KBM-7 (cell line): ENCODE results near the gene TBC1D22A.

Source experiments
- DNase-seq: peaks from one replicate; pipeline ENCODE4 v3.0.0-alpha.2; 2015
- in situ Hi-C: fragments of 300-500 bp; cut with MboI; formaldehyde crosslinking; loops from 2 replicates; pipeline ENCODE4 v1.14.3; 2020; ENCODE audit warnings: low sequenced_read_pairs, low pct_unique_long_range_greater_than_20kb, mixed read lengths

TBC1D22A gene

GRCh38 chr22:47119181-47119580 lies 356.7 kb downstream of the TBC1D22A start:
- no peak for DNase-seq
- in situ Hi-C loops, result no loop called here

- in situ Hi-C loops, result no loop called here
- no peak for DNase-seq
Measured at GRCh38 chr22:47120399-47120798, 357.9 kb downstream of the TBC1D22A start.

DNA sequence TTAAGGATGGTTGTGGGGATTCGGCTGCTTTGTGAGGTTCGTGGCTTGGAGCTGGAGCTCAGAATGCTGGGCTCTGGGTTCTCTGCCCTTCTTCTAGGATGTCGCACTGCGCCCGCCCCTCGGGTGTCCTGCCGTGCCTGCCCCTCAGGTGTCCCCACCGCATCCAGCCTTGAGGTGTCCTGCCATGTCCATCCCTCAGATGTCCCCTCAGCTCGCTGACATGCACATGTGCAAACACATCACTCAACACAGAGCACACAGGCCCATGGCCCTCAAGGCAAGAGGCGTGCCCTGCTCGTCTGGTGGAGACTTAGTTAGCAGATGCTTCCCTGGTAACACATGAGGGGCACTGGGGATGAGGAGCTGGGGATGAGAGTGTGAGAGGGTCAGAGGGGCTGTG lies 359.3 kb downstream of the TBC1D22A start:
- in situ Hi-C loops, result no loop called here

GRCh38 chr22:47122441-47123000 lies 360.1 kb downstream of the TBC1D22A start:
- in situ Hi-C loops, result no loop called here
- no peak for DNase-seq

More for the DNA sequence above, 359.3 kb downstream of the TBC1D22A start:
- no peak for DNase-seq

DNA sequence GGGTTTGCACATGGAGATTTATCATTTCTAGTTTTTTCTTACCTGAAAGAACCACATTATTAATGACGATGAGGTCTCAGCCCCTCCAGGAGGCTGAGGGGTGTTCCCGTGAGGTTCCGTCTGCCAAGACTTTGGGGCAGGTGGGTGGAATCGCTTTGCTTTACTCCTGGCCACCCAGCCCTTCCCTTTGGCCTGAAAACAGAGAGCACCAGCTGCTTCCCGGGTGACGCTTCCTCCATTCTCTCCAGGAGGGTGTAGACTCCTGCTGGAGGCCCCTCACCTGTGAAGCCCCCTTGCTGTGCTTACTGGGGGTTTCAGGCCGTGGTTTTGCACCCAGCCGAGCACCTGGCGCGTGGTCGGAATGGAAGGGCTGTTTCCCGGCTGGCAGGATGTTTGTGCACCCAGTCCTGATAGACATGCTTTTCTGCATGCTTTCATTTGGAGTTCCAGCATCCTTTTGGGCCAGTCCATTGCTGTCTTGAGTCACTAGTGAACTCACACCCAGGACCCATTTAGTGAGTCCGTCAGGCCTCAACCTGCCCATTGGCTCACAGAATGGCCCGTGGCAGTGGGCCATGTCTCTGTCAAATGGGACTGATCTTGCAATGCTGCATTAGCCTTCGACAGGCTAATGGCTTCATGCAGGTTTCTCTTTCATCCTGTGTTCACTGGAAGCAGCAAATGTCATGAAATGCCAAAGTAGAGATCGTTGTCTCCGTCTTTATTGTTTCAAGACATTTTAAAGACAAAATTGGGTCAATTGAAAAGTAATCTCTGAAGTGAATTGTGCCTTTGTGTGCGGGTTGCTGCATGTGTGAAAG lies 360.8 kb downstream of the TBC1D22A start:
- no peak for DNase-seq
- in situ Hi-C loops, result no loop called here

- DNase-seq, result no peak
- in situ Hi-C loops, result no loop called here
Measured at GRCh38 chr22:47123827-47124442, 361.5 kb downstream of the TBC1D22A start.

- no peak for DNase-seq
- in situ Hi-C loops, result no loop called here
Measured at GRCh38 chr22:47124451-47124881, 362.0 kb downstream of the TBC1D22A start.

GRCh38 chr22:47124961-47125360 lies 362.5 kb downstream of the TBC1D22A start:
- in situ Hi-C loops, result no loop called here
- DNase-seq, result no peak

DNA sequence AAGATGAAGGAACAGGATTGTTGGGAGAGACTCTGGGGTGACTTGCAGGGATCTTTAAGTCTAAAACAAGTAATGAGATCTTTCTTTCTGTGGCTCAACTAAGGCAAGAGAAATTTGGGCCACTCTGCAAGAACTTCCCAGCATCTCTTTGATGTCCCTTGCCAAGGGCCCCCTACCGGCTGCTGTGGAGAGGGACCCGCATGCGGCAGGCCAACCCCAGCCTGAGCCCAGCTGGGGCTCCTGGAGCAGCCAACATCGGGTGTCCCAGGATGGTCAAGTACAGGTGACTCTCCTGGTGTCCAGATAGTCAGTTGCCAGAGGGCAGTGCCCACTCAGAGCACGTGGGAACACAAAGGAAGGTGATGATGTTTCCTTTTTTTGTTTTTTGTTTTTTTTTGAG lies 363.2 kb downstream of the TBC1D22A start:
- in situ Hi-C loops, result no loop called here
- DNase-seq, result no peak

GRCh38 chr22:47126344-47126811 lies 363.9 kb downstream of the TBC1D22A start:
- in situ Hi-C loops, result no loop called here
- no peak for DNase-seq

DNA sequence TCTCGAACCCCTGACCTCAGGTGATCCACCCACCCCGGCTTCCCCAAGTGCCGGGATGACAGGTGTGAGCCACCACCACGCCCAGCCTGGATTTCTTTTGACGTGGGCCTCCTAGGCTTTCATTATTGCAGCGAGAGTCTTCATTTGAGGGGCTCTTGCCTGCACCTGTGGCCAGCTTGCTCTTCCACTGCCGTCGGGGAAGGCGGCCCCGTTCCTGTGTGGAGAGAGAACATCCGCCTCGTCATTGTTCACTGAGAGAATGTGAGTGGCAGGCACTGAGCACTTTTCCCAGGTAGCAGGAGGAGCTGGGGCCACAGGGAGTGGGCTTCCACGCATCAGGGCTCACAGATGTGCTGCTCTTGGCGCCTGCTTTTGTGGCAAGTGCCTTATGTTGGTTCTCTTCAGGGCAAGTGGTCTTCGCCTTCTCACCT lies 365.0 kb downstream of the TBC1D22A start:
- in situ Hi-C loops, result no loop called here

DNA sequence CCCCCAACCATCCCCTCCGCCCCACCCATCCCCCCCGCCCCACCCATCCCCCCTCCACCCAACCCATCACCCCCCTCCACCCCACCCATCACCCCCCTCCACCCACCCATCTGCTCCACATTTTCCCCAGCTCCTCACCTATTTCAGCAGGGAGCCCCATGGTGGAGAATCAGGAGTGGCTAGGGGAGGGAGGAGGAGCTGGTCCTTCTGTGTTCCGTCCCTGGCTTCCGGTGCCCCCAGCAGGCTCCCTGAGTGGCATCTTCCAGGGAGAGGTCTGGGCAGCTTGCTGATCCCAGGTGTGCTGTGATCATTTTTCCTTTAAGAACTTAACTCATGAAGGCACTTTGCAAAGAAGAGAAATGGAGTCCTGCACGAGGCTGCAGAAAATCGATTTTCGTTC lies 365.8 kb downstream of the TBC1D22A start:
- in situ Hi-C loops, result no loop called here
- no peak for DNase-seq

More for the DNA sequence above, 365.0 kb downstream of the TBC1D22A start:
- DNase-seq, result no peak

DNA sequence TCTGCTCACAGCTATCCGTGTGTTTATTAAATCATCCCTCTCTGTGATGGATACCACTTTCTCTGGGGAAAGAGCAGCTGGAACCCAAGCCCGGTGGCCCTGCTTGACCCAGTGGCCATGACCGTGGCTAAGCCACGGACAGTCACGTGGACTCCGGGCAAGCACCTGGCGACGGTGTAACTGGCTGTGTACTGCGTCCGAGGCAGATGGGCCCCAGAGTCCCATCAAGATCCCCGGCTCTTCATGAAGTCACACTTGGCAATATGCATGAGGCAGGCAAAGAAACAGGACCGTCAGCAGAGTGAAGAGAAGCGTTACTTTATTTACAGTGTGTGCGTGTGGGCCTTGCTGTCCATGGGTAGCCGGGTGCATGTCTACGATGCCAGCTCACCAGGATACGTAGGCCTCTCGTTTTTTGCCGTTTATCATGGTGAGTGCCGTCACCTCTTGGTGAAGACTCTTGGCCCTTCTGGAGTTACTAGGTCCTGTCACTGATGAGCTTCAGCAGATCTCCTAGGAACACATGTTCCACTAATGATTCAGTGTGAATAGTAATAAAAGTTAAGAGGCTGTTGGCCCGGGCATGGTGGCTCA lies 366.3 kb downstream of the TBC1D22A start:
- no peak for DNase-seq
- in situ Hi-C loops, result no loop called here

DNA sequence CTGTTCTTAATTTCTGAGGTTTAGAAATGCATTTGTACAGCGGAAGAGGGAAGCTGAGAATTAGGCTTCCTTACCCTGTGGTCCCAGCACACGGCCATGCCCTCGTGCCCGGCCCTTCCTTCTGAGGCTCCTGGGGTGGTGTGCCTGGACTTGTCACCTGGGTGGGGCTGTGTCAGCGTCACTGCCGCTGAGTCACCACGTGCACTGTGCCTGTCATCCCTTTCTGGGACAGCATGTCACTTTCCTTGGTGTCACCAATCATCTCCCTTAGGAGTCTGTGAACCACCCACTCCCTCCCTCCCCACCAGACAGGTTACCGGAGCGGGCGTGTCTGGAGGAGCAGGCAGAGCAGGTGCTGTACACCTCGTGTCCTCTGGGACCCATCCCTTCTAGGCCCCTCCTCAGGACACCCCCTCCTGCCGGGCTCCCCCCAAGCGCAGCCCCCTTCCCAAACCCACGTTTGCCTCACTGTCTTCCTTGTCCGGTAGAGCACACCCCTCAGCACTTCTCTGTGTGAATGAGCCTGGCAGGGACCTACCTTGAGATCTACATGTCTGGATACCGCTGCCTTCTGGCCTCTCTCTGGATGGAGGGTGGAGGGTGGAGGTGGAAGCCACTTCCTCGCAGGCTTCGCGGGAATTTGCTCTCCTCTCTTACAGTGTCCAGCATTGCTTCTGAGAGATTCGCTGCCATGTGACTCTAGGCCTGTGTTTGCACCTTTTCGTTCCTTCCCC lies 367.6 kb downstream of the TBC1D22A start:
- peak; percentile 21 for DNase-seq
- in situ Hi-C loops, result no loop called here

DNA sequence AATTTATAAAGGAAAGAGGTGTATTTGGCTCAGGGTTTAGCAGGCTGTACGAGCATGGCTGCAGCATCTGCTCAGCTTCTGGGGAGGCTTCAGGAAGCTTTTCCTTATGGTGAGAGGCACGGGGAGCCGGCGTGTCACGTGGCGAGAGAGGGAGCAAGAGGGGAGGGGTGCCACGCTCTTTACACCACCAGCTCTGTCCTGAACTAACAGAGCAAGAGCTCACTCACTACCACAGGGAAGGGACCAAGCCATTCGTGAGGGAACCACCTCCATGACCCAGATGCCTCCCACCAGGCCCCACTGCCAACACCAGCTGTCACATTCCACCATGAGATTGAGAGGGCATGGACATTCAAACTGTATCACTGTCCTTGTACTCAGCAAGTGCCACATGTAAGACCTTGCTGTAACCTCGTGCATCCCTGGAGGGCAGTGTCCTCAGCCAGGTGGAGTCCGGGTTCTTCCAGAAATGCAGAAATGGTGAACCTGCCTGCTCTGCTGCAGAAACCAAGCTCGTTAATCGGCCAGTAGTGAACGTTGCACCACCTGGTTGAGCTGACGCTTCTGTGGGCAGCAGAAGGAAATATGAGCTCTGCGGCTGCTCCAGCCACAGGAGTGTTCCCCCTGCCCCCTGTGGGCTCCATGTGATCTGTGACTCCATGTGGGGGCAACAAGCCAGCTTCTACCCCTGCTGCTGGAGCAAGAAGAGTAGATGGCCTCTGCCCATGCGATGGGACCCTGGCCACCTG lies 368.6 kb downstream of the TBC1D22A start:
- no peak for DNase-seq
- in situ Hi-C loops, result no loop called here

DNA sequence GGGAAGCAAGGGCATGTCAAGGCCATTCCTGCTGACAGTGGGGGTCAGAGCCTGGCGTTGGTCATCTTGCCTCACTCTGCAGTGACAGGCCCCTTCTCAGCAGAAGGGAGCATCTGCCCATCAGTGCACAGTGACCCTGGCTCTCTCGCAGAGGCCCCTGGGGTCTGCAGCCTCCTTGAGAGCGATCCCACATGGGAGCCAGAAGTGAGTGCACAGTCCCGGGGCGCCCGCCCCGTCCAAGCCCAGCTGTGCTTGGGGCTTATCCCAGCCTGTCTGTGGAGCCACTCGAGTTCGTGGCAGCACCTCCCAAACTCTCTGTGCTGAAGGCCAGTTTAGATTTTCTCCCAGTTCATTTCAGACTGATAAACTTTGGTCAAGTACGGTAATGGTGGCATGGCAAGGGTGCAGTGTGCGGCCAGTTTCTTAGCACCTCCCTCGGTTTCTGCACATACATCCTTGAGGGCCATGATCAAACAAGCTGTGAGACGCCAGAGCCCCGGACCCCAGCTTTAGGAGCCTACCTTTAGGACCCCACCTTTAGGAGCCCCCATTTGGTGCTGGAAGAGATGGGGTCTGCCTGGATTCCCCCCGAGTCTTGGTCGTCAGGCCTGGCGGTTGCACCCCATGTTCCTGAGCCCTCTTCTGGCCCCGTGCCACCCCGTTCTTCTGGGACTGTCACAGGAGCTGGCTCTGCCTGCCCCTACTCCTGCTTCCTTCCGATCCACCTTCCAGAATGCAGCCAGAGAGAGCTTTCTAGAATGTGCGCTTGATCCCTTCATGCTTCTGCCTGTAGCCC lies 369.4 kb downstream of the TBC1D22A start:
- in situ Hi-C loops, result no loop called here
- no peak for DNase-seq

DNA sequence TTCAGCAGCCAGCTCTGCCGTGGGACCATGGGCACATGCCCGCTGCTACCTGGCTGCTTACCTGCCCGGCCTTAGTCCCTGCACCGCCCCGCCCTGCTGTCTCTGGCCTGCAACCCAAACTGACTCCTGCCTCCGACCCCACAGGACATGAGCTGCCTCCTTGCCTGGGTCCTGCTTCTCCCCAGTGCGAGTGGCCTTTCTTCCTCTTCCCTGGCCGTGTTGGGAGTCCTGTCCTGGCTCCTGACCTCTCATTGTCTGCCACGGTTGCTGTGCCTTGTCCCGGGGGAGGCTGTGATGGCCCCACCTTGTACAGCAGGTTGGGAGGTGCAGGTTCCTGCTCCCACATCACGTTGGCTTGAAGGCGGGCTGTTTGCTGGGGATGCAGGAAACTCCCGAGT lies 370.0 kb downstream of the TBC1D22A start:
- in situ Hi-C loops, result no loop called here
- DNase-seq, result no peak
